Activated CD8-positive, alpha-beta T cell treated with anti-CD3 and anti-CD28 coated beads for 36 hours (primary cell): ENCODE measurements around the gene TMEM165. TPM values are rescaled to one million over a fixed set of nuclear protein-coding genes. Genes with fewer than 3 reads are reported as not detected.

Experiments
- ATAC-seq: fragments of 200-7000 bp; cut with Tn5 transposase; one replicate; pipeline ENCODE4 v1.10.0; 2021; ENCODE audit warnings: mild to moderate bottlenecking, moderate library complexity
- CTCF ChIA-PET: fragments of 350-600 bp; sonication (Branson Sonifier 250); formaldehyde crosslinking; loops from one replicate; lab custom pipeline; 2021; ENCODE audit warnings: antibody characterized with exemption; lab: Charles Lee
- POLR2A ChIA-PET: fragments of 350-600 bp; sonication (Branson Sonifier 250); formaldehyde crosslinking; loops from one replicate; lab custom pipeline; 2021; ENCODE audit warnings: antibody characterized with exemption; lab: Charles Lee
- DNase-seq: peaks from one replicate; pipeline ENCODE4 v3.0.0-alpha.2; 2020
- H3K27ac Mint-ChIP-seq: one replicate; pipeline ENCODE4 v1.8.0; 2021; ENCODE audit warnings: mild to moderate bottlenecking, mixed read lengths
- H3K27me3 Mint-ChIP-seq: one replicate; pipeline ENCODE4 v1.8.0; 2021; ENCODE audit warnings: mixed read lengths
- H3K36me3 Mint-ChIP-seq: one replicate; pipeline ENCODE4 v1.8.0; 2021; ENCODE audit warnings: low read depth, mixed read lengths
- H3K4me1 Mint-ChIP-seq: one replicate; pipeline ENCODE4 v1.8.0; 2021; ENCODE audit warnings: low read depth, mixed read lengths
- H3K4me3 Mint-ChIP-seq: one replicate; pipeline ENCODE4 v1.8.0; 2021; ENCODE audit warnings: mild to moderate bottlenecking, moderate library complexity, mixed read lengths
- H3K9me3 Mint-ChIP-seq: one replicate; pipeline ENCODE4 v1.8.0; 2021; ENCODE audit warnings: mixed read lengths
- intact Hi-C: fragments of 100-400 bp; cut with micrococcal nuclease; formaldehyde crosslinking; loops from one replicate; pipeline ENCODE4 v1.10.0; 2022
- total RNA-seq, 2 experiments: library from RNA; stranded (reverse); gene quantifications; one replicate each; pipeline ENCODE4 v1.2.3, GENCODE V29; 2021
- TF ChIP-seq, protein P1 (sequence below): fragments of 200-600 bp; IDR thresholded peaks from one replicate; pipeline ENCODE4 v1.8.0; 2022; ENCODE audit warnings: antibody characterized with exemption, mild to moderate bottlenecking

TMEM165 gene
- total RNA-seq, 2 experiments from 2014 or later: 46.6 to 46.9 TPM

GRCh38 chr4:55367084-55367722 lies 28.6 kb upstream of the TMEM165 start:
- CTCF ChIA-PET: interaction anchor here (1.2 to 1.3 kb wide), 2 partner anchors 10 to 12 kb away, joined by 3 read pairs; no protein-coding TSS in a partner anchor
- TF ChIP-seq, protein P1, sequence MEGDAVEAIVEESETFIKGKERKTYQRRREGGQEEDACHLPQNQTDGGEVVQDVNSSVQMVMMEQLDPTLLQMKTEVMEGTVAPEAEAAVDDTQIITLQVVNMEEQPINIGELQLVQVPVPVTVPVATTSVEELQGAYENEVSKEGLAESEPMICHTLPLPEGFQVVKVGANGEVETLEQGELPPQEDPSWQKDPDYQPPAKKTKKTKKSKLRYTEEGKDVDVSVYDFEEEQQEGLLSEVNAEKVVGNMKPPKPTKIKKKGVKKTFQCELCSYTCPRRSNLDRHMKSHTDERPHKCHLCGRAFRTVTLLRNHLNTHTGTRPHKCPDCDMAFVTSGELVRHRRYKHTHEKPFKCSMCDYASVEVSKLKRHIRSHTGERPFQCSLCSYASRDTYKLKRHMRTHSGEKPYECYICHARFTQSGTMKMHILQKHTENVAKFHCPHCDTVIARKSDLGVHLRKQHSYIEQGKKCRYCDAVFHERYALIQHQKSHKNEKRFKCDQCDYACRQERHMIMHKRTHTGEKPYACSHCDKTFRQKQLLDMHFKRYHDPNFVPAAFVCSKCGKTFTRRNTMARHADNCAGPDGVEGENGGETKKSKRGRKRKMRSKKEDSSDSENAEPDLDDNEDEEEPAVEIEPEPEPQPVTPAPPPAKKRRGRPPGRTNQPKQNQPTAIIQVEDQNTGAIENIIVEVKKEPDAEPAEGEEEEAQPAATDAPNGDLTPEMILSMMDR: no peak
- ATAC-seq: no peak
- DNase-seq: no peak
- Mint-ChIP-seq H3K4me3 (no peak overlapping the region), H3K36me3 (peaks cover 4% of the 10 kb centered on the region), H3K27ac (no peak overlapping the region), H3K27me3 (no peaks in the 10 kb centered on the region), H3K4me1 (no peaks in the 10 kb centered on the region), H3K9me3 (no peaks in the 10 kb centered on the region)
- intact Hi-C loops: no loop called here
- POLR2A ChIA-PET: no interaction called here

GRCh38 chr4:55369968-55370367 lies 25.8 kb upstream of the TMEM165 start:
- no peak for ATAC-seq
- Mint-ChIP-seq H3K4me3 (no peak overlapping the region), H3K27me3 (no peaks in the 10 kb centered on the region), H3K36me3 (peaks cover under 1% of the 10 kb centered on the region), H3K9me3 (no peaks in the 10 kb centered on the region), H3K4me1 (no peaks in the 10 kb centered on the region), H3K27ac (no peak overlapping the region)
- CTCF ChIA-PET: no interaction called here
- POLR2A ChIA-PET: no interaction called here
- DNase-seq: no peak
- TF ChIP-seq, protein P1: no peak
- intact Hi-C loops: no loop called here

- intact Hi-C loops: no loop called here
- ChIA-PET CTCF (interaction anchor here (0.6 to 1.5 kb wide), 3 partner anchors 10 to 176 kb away, joined by 3 read pairs; no protein-coding TSS in a partner anchor), POLR2A (no interaction called here)
- no peak overlapping the region for H3K27ac Mint-ChIP-seq
- H3K9me3 Mint-ChIP-seq: no peaks in the 10 kb centered on the region
- no peaks in the 10 kb centered on the region for H3K36me3 Mint-ChIP-seq
- no peaks in the 10 kb centered on the region for H3K4me1 Mint-ChIP-seq
- ATAC-seq (no peak), DNase-seq (no peak)
- TF ChIP-seq, protein P1: no peak
- no peaks in the 10 kb centered on the region for H3K27me3 Mint-ChIP-seq
- no peak overlapping the region for H3K4me3 Mint-ChIP-seq
Observed at GRCh38 chr4:55372259-55372658, 23.5 kb upstream of the TMEM165 start.

- CTCF ChIA-PET: no interaction called here
- Mint-ChIP-seq H3K27ac (no peak overlapping the region), H3K4me3 (no peak overlapping the region), H3K27me3 (no peaks in the 10 kb centered on the region), H3K9me3 (no peaks in the 10 kb centered on the region), H3K36me3 (no peaks in the 10 kb centered on the region), H3K4me1 (no peaks in the 10 kb centered on the region)
- no peak for DNase-seq
- intact Hi-C loops: no loop called here
- TF ChIP-seq, protein P1: no peak
- no peak for ATAC-seq
- POLR2A ChIA-PET: no interaction called here
Observed at GRCh38 chr4:55373461-55373860, 22.3 kb upstream of the TMEM165 start.

- Mint-ChIP-seq H3K4me1 (no peaks in the 10 kb centered on the region), H3K4me3 (no peak overlapping the region), H3K36me3 (no peaks in the 10 kb centered on the region), H3K9me3 (no peaks in the 10 kb centered on the region), H3K27me3 (no peaks in the 10 kb centered on the region), H3K27ac (no peak overlapping the region)
- ATAC-seq (no peak), DNase-seq (no peak)
- intact Hi-C loops: no loop called here
- TF ChIP-seq, protein P1: no peak
- ChIA-PET CTCF (interaction anchor here (1.3 to 1.7 kb wide), 2 partner anchors 10 to 31 kb away, joined by 4 to 5 read pairs; partner anchors contain the start of gene SRD5A3), POLR2A (no interaction called here)
Observed at GRCh38 chr4:55376698-55377097, 19.1 kb upstream of the TMEM165 start.
